22Rv1 (cell line): Measurements from ENCODE around the gene CELF2.

Source experiments
- ZFX ChIP-seq: fragments of 450-650 bp; IDR thresholded peaks from 2 replicates; pipeline ENCODE4 v1.6.1; 2017; ENCODE audit warnings: antibody characterized with exemption, borderline replicate concordance
- TF ChIP-seq, protein P1 (sequence below): fragments of 450-650 bp; IDR thresholded peaks from 2 replicates; pipeline ENCODE4 v1.5.1; 2017; ENCODE audit warnings: mild to moderate bottlenecking

DNA sequence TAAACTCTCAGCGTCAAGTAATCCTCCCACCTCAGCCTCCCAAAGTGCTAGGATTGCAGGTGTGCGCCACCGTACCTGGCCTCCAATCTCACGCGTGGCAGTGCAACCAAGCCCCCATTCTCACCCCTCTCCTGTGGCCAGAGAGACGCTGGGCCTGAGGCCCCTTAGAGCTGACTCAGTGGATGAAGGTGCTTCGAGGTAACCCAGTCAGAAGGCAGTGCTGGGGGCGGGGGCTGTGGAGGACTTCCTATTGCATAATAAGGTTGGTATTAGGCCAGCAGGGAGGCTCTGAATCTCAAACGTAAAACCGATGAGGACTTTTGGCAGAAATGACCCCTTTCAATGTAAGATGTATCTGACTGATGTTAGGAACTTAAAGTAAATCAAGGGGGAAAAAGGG lies 364.5 kb downstream of the CELF2 start:
- TF ChIP-seq, protein P1, sequence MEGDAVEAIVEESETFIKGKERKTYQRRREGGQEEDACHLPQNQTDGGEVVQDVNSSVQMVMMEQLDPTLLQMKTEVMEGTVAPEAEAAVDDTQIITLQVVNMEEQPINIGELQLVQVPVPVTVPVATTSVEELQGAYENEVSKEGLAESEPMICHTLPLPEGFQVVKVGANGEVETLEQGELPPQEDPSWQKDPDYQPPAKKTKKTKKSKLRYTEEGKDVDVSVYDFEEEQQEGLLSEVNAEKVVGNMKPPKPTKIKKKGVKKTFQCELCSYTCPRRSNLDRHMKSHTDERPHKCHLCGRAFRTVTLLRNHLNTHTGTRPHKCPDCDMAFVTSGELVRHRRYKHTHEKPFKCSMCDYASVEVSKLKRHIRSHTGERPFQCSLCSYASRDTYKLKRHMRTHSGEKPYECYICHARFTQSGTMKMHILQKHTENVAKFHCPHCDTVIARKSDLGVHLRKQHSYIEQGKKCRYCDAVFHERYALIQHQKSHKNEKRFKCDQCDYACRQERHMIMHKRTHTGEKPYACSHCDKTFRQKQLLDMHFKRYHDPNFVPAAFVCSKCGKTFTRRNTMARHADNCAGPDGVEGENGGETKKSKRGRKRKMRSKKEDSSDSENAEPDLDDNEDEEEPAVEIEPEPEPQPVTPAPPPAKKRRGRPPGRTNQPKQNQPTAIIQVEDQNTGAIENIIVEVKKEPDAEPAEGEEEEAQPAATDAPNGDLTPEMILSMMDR: no peak
- no peak for TF ChIP-seq ZFX
